Measurements from ENCODE around the gene UBE3B. TPM values are rescaled to one million over a fixed set of nuclear protein-coding genes. Genes with fewer than 3 reads are reported as not detected.

Gene UBE3B
- total RNA-seq, 1 experiment from 2014 or later, result 38.6 TPM

DNA sequence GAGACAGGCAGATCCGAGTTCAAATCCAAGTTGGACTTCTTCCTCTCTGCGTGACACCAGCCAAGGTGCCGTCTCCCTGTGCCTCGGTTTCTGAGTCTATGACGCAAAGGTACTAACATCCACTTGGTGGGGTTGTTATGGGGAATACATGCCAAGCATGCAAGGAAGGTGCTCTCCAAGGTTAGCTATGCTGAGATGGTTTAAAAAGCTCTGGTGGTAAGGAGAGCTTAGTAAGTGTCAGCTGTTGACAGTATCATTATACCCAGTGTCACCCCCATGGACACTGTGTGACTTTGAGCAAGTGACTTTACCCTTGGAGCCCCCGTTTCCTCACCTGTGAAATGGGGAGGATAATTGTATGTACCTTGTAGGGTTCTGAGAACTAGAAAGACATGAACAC, 73.7 kb downstream of the UBE3B start:
- TF ChIP-seq, protein P1, sequence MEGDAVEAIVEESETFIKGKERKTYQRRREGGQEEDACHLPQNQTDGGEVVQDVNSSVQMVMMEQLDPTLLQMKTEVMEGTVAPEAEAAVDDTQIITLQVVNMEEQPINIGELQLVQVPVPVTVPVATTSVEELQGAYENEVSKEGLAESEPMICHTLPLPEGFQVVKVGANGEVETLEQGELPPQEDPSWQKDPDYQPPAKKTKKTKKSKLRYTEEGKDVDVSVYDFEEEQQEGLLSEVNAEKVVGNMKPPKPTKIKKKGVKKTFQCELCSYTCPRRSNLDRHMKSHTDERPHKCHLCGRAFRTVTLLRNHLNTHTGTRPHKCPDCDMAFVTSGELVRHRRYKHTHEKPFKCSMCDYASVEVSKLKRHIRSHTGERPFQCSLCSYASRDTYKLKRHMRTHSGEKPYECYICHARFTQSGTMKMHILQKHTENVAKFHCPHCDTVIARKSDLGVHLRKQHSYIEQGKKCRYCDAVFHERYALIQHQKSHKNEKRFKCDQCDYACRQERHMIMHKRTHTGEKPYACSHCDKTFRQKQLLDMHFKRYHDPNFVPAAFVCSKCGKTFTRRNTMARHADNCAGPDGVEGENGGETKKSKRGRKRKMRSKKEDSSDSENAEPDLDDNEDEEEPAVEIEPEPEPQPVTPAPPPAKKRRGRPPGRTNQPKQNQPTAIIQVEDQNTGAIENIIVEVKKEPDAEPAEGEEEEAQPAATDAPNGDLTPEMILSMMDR (IDR thresholded peaks at IDR 0.05; ENCODE audit: unreplicated experiment), result no peak
- CTCF ChIA-PET, result interaction anchor here (0.5 kb wide), 1 partner anchor 31 kb away, joined by 3 read pairs; no protein-coding TSS in a partner anchor
- no peaks in the 10 kb centered on the region for H3K36me3 Mint-ChIP-seq (ENCODE audit: insufficient read depth, unreplicated experiment)
- no peak for DNase-seq (ENCODE audit: unreplicated experiment)
- BruUV-seq (replicated peaks), result no TSS peak
- H3K27me3 Mint-ChIP-seq (ENCODE audit: insufficient read depth, unreplicated experiment), result peaks cover 26% of the 10 kb centered on the region
- H3K27ac Mint-ChIP-seq (ENCODE audit: low read depth, unreplicated experiment), result no peak overlapping the region
- POLR2A ChIA-PET, result interaction anchor here (0.7 to 1.7 kb wide), 3 partner anchors 16 to 23 kb away, joined by 3 to 6 read pairs (median 3); partner anchors contain the start of genes MMAB and MVK
- H3K4me1 Mint-ChIP-seq (ENCODE audit: insufficient read depth, unreplicated experiment), result no peaks in the 10 kb centered on the region
- no peak overlapping the region for H3K4me3 Mint-ChIP-seq (ENCODE audit: unreplicated experiment)
- no peaks in the 10 kb centered on the region for H3K9me3 Mint-ChIP-seq (ENCODE audit: unreplicated experiment)
- intact Hi-C loops (cut with micrococcal nuclease), result no loop called here

- no peaks in the 10 kb centered on the region for H3K9me3 Mint-ChIP-seq (ENCODE audit: unreplicated experiment)
- CTCF ChIA-PET, result no interaction called here
- no peak for DNase-seq (ENCODE audit: unreplicated experiment)
- no peaks in the 10 kb centered on the region for H3K4me1 Mint-ChIP-seq (ENCODE audit: insufficient read depth, unreplicated experiment)
- peaks cover 6% of the 10 kb centered on the region for H3K36me3 Mint-ChIP-seq (ENCODE audit: insufficient read depth, unreplicated experiment)
- no peak overlapping the region for H3K27ac Mint-ChIP-seq (ENCODE audit: low read depth, unreplicated experiment)
- no TSS peak for BruUV-seq (replicated peaks)
- intact Hi-C loops (cut with micrococcal nuclease), result no loop called here
- H3K4me3 Mint-ChIP-seq (ENCODE audit: unreplicated experiment), result no peak overlapping the region
- TF ChIP-seq, protein P1 (IDR thresholded peaks at IDR 0.05; ENCODE audit: unreplicated experiment), result no peak
- H3K27me3 Mint-ChIP-seq (ENCODE audit: insufficient read depth, unreplicated experiment), result peaks cover 16% of the 10 kb centered on the region
- POLR2A ChIA-PET, result interaction anchor here (0.5 to 2.0 kb wide), 4 partner anchors 9 to 350 kb away, joined by 3 to 7 read pairs (median 5); no protein-coding TSS in a partner anchor
Measured at GRCh38 chr12:109552971-109553370, 75.5 kb downstream of the UBE3B start.

DNA sequence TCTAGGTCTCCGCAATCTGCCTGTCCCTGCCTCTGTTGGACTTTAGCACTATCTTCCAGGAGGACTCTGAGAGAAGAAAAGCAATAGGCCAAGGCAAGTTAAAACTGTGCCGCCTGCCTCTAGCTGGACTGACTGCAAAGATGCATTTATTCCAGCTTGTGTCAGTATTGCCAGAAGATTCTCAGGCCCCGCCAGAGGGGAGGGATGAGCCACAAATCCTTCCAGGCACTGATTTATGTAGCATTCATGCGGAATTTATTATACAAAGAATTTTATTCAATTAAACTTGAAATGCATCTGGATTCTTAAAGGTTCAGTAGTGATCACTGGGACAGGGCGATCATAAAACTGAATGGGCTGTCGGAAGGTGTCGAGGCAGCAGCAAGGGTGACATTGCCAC, 76.0 kb downstream of the UBE3B start:
- intact Hi-C loops (cut with micrococcal nuclease), result no loop called here
- H3K27me3 Mint-ChIP-seq (ENCODE audit: insufficient read depth, unreplicated experiment), result peaks cover 14% of the 10 kb centered on the region
- no peak overlapping the region for H3K4me3 Mint-ChIP-seq (ENCODE audit: unreplicated experiment)
- no TSS peak for BruUV-seq (replicated peaks)
- H3K36me3 Mint-ChIP-seq (ENCODE audit: insufficient read depth, unreplicated experiment), result peaks cover 6% of the 10 kb centered on the region
- H3K27ac Mint-ChIP-seq (ENCODE audit: low read depth, unreplicated experiment), result no peak overlapping the region
- H3K4me1 Mint-ChIP-seq (ENCODE audit: insufficient read depth, unreplicated experiment), result no peaks in the 10 kb centered on the region
- TF ChIP-seq, protein P1 (IDR thresholded peaks at IDR 0.05; ENCODE audit: unreplicated experiment), result no peak
- ChIA-PET CTCF (no interaction called here), POLR2A (interaction anchor here (1.1 to 2.0 kb wide), 3 partner anchors 9 to 19 kb away, joined by 4 to 7 read pairs (median 6); no protein-coding TSS in a partner anchor)
- no peaks in the 10 kb centered on the region for H3K9me3 Mint-ChIP-seq (ENCODE audit: unreplicated experiment)
- no peak for DNase-seq (ENCODE audit: unreplicated experiment)

- H3K27me3 Mint-ChIP-seq (ENCODE audit: insufficient read depth, unreplicated experiment), result peaks cover 14% of the 10 kb centered on the region
- ChIA-PET POLR2A (interaction anchor here (1.2 to 2.0 kb wide), 3 partner anchors 9 to 19 kb away, joined by 5 to 7 read pairs (median 6); partner anchors contain the start of genes MMAB and MVK), CTCF (interaction anchor here (0.6 to 1.1 kb wide), 2 partner anchors 101 to 243 kb away, joined by 3 to 6 read pairs; no protein-coding TSS in a partner anchor)
- peaks cover 6% of the 10 kb centered on the region for H3K36me3 Mint-ChIP-seq (ENCODE audit: insufficient read depth, unreplicated experiment)
- DNase-seq (ENCODE audit: unreplicated experiment), result no peak
- TF ChIP-seq, protein P1 (IDR thresholded peaks at IDR 0.05; ENCODE audit: unreplicated experiment), result no peak
- H3K4me3 Mint-ChIP-seq (ENCODE audit: unreplicated experiment), result no peak overlapping the region
- no peaks in the 10 kb centered on the region for H3K4me1 Mint-ChIP-seq (ENCODE audit: insufficient read depth, unreplicated experiment)
- BruUV-seq (replicated peaks), result no TSS peak
- H3K27ac Mint-ChIP-seq (ENCODE audit: low read depth, unreplicated experiment), result no peak overlapping the region
- intact Hi-C loops (cut with micrococcal nuclease), result no loop called here
- no peaks in the 10 kb centered on the region for H3K9me3 Mint-ChIP-seq (ENCODE audit: unreplicated experiment)
Measured at GRCh38 chr12:109553906-109554500, 76.6 kb downstream of the UBE3B start.

All from MCF 10A (cell line).